HG02870 (cell line): ENCODE measurements around the gene COG5.

ENCODE experiments used
- ATAC-seq: cut with Tn5 transposase; IDR thresholded peaks from one replicate; pipeline ENCODE4 v1.9.1; 2021; ENCODE audit warnings: mild to moderate bottlenecking, moderate library complexity; ENCODE audit not compliant: unreplicated experiment

The COG5 gene

DNA sequence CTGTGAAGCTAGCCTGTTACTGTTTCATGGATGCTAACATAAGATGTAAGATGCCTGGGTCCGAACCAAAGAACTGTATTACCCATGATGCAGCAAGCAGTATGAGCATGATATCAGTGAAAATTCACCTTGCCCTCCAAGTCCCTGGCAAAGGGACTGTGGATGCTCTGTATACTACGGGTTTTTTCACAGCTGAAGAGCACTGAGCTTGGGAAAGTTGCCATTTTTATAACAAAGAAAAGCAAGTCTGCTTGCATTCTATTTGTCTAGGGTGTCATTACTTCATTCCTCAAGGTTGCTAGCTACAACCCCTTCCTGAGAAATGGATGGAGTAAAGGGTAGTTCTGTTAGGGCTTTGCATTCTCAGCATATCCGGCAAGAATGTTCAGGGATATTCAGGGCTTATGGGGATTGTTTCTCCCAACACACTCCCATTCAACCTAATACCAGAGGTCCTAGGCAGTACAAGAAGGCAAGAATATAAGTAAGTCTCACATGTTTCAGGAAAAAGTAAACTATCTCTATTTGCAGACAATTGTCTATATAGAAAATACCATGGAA, 99.0 kb downstream of the COG5 start:
- ATAC-seq = no peak

DNA sequence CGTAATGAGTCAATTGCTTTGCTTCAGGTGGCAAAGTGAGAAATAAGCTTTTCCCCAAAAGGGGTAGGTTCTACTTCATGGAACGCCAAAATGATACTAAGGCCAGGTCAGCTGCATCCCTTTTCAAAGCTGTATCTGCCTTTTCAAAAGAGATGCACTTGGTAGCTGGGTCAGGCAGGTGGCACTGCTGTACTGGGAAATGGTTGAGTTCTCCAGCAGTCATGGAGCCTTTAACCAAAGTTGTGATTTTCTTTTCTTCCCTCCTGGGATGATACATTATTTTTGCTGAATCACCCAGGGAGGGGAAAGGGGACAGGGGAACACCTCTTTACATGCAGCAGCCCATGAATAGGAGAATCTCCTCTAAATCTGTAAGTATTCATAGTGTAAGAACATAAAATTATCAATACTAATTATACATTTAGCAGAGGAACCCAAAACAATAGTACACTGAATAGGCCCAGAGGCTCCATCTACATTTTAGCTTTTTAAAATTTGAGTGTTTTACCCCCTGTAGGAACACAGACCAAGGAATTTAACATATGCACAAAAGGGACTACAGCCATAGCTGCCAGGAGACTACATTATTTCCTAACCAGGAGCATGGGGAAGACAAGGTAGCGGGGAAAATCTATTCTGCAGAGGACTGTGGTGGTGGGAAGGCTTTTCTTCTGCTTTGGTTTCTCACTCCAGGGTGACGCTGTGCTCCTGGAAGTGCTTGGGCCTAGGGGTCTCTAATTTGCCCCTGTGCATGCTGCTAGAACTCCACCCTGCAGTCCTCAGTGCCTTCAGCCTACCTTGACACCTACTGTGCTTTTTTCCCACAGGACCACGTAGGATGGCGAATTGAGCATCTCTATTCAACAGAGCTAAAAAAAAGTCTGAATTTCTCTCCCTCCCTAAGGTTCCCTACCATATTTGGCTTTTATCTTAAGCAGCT, 100.3 kb downstream of the COG5 start:
- ATAC-seq = peak; percentile 75

DNA sequence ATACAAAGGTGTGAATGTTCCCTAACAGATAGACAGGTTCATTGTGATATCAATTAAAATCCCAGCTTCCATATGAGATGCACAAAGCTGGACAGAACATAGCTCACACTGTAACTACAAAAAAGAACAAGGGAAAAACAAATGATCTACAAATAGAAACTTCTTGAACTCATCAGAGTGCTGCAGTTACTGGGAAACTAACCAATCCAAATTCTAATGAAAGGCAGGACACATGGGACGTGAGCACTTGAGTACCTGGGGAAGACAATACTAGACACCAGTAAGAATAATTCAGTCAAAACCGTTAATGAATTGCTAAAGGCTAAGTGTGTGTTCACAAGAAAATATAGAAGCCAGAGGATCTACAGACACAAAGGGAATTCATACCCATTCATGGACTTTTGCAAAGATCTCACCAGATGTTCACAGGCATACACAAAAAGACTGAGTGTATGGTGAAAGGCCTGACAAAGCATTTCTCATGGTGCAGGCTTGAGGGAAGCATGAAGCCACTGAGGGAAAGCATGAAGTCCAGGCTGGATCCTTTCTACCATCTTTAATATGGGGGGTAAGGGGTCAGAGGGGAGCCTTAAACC, 101.7 kb downstream of the COG5 start:
- no peak for ATAC-seq

DNA sequence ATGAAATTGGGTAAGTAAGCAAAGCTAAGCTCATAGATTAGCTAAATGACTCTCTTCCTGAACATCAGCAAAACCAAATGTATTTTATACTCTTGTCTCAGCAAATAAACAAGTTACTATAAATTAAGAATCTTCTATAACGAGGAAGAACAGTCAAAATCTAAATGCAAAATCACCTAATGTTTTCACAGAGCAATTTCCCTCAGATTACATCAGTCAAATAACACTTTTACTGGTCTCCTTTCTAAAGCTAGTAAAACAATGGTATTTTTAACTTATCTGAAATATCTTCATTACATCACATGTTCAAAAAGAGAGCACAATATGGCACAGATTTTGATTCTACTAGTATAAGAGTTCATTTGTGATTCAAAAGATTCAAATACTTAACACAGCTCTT, 110.3 kb downstream of the COG5 start:
- ATAC-seq = no peak

DNA sequence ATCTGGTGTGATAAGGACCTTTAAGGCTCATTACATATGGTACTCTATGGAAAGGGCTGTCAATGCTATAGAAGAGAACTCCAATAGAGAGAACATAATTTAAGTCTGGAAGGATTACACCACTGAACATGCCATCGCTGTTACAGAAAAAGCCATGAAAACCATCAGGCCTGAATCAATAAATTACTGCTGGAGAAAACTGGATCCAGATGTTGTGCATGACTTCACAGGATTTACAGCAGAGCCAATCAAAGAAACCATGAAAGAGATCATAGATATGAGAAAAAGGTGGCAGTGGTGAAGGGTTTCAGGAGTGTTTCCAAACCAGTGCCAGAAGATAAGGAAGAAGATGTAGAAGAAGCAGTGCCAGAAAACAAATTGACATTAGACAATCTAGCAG, 112.8 kb downstream of the COG5 start:
- ATAC-seq = no peak

DNA sequence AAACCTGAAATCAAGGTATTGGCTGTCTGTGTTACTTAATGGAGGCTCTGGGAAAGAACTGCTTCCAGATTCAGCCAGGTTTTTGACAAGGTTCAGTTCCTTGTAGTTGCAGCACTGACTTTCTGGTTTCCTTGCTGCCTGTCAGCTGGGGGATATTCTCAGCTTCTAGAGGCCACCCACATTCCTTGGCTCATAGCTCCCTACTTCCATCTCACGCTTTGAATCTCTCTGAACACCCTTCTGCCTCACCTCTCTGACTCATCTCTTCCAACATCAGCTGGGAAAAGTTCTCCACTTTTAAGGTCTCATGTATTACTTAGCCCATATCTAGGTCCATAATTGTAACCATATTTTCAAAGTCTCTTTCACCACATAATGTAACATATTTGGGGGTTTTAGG, 116.7 kb downstream of the COG5 start:
- ATAC-seq = no peak

DNA sequence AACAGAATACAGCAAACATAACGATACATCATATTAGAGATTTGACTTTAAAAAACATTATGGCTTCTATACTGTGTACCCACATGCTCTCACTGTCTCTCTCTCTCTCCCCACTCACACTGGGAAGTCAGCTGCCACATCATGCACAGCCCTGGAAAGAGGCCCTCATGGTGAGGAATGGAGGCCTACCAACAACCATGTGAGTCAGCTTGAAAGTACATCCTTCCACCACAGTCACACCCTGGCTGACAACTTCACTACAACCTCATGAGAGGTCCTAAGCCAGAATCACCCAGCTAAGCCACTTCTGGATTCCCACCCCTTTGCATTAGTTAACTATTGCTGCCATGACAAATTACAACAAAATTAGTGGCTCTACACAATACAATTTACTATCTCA, 117.2 kb downstream of the COG5 start:
- ATAC-seq = no peak

DNA sequence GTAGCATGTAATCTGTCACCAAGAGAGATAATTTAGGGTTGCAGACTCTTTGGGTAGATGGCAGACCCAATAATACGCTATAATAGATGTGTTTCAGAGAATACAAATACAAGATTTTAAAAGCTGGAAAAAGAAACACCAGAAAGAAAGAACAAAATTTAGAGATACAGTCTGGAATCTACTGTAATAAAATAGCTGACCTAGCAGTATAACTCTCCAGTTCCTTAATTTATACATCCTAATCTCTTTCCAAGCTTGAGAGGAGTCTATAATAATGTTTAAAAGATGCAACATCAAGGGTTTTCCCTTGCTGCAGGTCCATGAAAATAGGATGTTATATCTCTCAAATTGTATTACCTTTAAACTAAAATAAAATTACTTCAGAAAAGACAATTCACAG, 121.0 kb downstream of the COG5 start:
- ATAC-seq = no peak

DNA sequence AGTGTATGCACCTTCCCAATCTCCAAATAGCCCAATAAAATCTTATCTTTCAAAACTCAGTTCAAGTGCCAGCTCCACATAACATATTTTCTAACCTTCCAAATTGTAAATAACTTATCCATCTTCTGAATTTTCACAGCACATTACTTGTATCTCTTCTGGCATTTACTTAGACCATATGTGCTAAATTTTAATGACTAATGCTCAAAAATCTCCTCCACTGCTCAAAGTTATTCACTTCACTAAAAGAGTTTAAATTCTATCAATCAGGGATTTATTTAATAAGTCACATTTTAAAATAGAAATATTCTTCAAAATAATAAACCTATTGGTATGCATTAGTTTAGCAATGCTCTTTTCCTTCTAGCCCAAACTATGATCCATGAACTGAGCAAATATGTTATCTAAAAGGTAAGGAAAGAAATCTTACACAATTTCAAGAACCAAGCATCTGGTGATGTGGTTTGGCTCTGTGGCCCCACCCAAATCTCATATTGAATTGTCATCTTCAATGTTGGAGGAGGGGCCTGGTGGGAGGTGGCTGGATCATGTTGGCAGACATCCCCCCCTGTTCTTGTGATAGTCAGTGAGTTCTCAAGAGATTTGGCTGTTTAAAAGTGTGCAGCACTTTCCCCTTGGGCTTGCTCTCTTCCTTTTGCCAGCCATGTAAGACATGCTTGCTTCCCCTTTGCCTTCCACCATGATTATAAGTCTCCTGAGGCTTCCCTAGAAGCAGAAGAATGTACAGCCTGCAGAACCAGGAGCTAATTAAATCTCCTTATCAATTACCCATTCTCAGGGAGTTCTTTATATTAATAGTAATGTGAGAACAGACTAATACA, 121.9 kb downstream of the COG5 start:
- no peak for ATAC-seq

DNA sequence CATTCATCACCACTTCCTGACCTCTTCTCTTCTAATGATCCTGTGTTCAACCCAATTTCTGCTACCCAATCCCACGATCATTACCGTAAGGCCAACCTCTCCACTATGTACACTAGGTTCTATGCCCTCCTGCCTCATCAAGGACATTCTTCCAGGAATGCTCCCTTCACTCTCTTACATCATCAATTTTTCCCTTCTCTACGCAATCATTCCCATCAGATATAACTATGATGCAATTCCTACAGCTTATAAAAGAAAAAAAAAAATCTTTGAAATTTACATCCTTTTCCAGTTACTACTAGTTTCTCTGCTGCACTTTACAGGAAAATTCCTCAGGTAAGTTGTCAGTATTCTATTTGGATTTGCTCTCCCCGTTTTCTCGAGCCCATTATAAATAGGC, 124.7 kb downstream of the COG5 start:
- no peak for ATAC-seq

DNA sequence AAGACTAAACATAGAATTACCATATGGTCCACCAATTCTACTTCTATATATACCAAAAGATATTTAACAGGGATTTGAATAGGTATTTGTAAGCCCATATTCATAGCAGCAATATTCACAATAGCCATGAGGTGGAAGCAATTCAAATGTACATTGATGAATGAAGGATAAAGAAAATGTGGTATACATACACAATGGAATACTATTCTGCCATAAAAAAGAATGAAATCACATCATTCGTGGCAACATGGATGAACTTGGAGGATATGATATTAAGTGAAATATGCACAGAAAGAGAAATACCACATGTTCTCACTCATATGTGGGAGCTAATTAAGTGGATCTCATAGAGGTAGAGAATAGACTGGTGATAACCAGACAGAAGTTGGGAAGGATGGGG, 128.0 kb downstream of the COG5 start:
- ATAC-seq = no peak

DNA sequence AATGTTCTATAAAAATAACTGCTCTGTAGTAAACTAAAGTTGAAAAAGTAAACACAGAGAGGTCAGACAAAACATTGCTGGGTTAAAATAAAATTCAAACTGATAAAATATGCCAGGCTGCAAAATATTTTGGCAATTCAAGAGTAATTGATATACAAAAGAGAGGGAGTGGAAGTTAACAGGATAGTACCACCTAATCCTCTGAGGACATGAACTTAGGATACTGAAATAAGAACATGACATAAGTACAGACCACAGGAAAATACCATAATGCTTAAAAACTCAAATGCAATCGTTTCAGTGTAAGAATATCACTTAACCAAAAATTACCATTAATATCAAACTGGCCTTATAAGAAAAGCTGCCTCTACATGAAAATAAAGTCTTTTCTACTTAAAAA, 131.5 kb downstream of the COG5 start:
- ATAC-seq = no peak

DNA sequence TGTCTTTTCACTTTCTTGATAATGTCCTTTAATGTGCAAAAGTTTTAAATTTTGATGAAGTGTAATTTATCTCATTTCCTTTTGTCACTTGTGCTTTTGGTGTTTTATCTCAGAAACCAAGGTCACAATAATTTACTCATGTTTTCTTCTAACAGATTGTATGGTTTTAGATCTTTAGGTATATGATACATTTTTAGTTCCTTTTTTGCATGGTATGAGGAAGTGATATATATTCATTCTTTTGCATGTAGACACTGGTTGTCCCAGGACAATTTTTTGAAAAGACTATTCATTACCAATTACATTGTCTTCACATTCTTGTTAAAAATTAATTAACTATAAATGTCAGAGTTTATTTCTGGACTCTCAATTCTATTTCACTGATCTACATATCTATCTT, 133.7 kb downstream of the COG5 start:
- ATAC-seq = no peak

DNA sequence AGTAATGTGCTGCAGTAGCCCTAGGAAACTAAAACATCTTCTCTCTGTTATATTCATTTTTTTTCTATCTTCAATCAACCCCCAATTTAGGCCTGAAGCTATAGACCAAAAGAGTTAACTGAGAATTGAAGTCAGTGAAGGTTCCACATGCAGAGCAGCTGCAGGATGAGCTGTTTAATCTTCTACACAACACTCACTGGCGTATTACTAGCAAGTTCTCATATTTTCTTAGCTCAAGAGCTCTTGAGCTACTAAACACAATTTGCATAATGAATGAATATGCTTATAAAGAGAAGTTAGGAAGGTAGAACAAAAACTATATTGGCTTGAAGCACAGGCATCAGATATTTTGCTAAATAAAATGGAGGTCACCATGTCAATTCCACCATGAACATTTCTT, 135.1 kb downstream of the COG5 start:
- no peak for ATAC-seq

DNA sequence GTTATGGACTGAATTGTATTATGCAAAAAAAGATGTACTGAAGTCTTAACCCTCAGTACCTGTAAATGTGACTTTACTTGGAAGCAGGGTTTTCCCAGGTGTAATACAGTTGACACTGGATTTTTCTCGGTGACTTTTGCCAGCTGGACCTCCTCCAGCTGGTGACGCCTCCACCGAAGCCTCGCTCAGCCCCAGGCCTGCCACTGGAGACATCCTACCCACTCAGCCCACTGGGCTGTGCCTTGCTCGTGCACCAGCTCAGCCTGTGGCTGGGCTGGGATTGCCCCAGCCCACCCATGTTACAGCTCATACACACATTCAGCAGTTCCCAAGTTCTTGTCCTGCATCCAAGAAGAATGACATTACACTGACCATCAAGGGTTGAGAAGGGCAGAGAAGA, 136.3 kb downstream of the COG5 start:
- no peak for ATAC-seq

DNA sequence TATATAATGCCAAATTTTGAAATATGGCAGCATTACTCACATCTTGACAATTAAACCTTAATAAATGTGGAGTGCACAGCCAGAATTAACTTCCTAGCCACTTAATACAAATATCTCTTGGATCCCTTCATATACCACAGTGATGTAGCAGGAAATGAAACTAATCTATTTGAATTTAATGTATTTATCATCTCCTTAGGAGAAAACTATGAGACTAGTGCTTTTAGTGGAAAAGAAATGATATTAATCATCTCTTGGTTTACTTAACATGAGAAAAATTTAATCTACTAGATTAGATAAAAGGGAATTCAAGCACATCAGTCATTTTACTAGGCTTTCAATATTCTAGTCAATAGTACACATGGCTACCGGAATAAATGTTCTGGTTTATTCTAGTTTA, 149.5 kb downstream of the COG5 start:
- no peak for ATAC-seq

DNA sequence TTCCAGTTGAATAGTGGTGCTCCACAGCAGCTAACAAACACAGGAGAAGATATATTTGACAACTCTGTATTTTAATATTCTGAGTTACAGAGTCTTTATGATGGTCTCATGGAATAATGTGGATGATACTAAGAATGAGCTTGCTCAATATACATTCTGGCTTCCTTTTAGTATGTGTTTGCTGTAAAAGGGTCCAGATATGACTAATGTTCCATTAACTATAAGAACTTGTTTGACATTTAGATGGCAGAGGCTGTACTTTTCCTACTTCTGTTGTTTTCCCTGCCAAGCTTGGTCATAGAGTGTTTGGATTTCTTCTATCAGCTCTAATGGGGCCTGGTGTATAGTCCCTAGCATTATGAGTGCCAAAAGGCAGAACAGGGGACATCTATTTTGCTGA, 155.4 kb downstream of the COG5 start:
- no peak for ATAC-seq

DNA sequence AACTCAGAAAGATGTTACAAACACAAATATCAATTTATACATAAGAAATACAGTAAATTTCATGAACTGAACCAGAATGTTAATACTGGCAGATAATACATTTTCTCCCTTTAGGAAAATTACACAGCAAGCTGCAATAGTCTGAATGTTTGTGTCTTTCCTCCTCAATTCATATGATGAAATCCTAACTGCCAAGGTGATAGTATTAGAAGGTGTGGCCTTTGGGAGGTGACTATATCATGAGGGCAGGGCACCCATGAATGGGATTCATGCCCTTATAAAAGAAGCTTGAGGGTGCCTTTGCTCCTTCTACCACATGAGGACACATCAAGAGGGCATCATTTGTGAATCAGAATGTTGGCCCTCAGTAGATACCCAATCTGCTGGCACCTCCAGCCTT, 158.2 kb downstream of the COG5 start:
- ATAC-seq = no peak

DNA sequence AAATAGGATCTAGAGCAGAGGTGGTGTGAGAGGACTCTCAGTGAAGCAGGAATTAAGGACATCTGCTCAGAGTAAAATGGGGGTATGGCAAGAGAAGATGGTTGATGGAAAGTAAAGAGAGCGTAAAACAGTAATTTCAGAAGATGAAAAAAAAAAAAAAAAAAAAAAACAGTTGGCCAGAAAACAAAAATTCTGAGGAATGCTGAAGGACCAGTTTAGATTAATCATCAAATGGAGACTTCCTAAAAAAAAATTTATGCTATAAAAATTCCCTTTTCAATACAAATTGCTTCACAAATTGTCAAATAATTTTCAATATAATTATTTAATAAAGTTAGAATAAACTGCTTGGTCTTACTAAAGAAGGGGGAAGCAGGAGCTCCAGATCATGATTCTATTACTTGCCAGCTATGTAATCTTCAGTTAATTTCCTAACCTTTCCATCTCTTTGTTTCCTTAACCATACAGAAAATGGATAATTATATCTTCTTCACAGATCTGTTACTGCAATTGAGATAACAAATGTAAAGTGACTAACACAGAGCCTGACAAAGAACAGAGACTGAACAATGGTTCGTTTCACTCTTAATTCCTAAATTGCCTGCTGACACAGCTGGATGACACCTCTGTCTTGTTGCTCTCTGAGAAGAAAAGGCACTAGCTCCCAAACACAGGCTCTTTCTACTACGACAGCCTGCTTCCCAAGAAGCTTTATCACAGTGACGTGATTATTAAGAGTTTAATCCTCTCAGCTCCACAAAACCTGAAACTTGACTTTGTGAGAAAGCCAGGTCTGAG, 158.8 kb downstream of the COG5 start:
- no peak for ATAC-seq

DNA sequence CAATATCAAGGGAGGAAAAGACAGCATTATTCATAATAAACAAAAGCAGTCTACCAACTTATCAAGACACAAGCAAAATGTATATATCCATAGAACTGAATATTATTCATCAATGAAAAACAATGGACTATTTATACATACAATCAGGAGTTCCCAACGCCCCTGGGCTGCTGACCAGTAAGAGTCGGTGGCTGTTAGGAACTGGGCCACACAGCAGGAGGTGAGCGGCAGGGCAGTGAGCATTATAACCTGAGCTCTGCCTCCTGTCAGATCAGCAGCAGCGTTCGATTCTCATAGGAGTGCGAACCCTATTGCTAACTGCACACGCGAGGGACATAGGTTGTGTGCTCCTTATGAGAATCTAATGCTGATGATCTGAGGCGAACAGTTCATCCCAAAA, 165.6 kb downstream of the COG5 start:
- ATAC-seq = no peak

DNA sequence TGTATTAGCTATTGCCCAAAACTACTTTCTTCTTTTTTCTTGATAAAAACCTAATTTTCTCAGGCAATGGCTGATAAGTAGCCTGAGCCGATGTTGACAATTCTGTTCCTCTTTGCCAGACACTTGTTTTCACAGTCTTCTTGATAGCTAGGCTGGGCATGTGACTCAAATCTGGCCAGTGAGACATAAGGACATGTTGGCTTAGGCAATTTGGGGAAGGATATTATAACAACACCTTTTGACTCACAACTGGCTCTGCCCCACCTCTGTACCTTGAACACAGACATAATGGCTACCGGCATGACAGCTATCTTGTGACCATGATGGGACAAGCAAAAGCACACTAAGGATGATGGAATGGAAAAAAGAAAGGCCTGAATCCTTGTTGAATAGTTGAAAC, 166.7 kb downstream of the COG5 start:
- ATAC-seq = no peak
